B cell (primary cell): ENCODE results near the gene MAFG. TPM values are rescaled to one million over a fixed set of nuclear protein-coding genes. Genes with fewer than 3 reads are reported as not detected.

ENCODE experiments used
- ATAC-seq: fragments of 200-7000 bp; cut with Tn5 transposase; one replicate; pipeline ENCODE4 v1.10.0; 2021; ENCODE audit warnings: low read depth, mild to moderate bottlenecking, moderate number of reproducible peaks, moderate library complexity
- CTCF ChIA-PET: fragments of 350-600 bp; sonication (Branson Sonifier 250); formaldehyde crosslinking; loops from one replicate; lab custom pipeline; 2021; ENCODE audit warnings: antibody characterized with exemption, inconsistent platforms; lab: Charles Lee
- POLR2A ChIA-PET: fragments of 350-600 bp; sonication (Branson Sonifier 250); formaldehyde crosslinking; loops from one replicate; lab custom pipeline; 2021; ENCODE audit warnings: antibody characterized with exemption; lab: Charles Lee
- DNase-seq: peaks from one replicate; pipeline ENCODE4 v3.0.0; 2013
- H2AFZ ChIP-seq: 2 replicates; pipeline ENCODE4 v1.6.1; 2012; ENCODE audit warnings: mild to moderate bottlenecking, low read depth, low read length; ENCODE audit not compliant: insufficient read depth, poor library complexity, severe bottlenecking
- H3K27ac ChIP-seq, 2 donors: 1 replicate in 1 of 2; 2 replicates in 1 of 2; pipeline ENCODE4 v1.5.1; 2012 to 2013; ENCODE audit warnings: low read length in 2 of 2, mild to moderate bottlenecking in 2 of 2, moderate library complexity in 1 of 2
- H3K27me3 ChIP-seq, 4 experiments: fragments of 200-600 bp in 1 of 4; sonication (generic) in 1 of 4; replicated peaks in 1 of 4; 1 replicate in 2 of 4; 2 replicates in 2 of 4; pipeline versions ENCODE4 v1.6.1 to v1.7.0; 2013 to 2016; ENCODE audit warnings: low read length in 3 of 4, mild to moderate bottlenecking in 2 of 4, mixed read lengths in 1 of 4, moderate library complexity in 1 of 4; ENCODE audit not compliant: insufficient read depth in 4 of 4, control insufficient read depth in 3 of 4; ENCODE audit errors: control extremely low read depth in 1 of 4
- H3K36me3 ChIP-seq, 2 experiments: replicated peaks in 1 of 2; 1 replicate in 1 of 2; 2 replicates in 1 of 2; pipeline versions ENCODE4 v1.6.1 to v1.7.1; 2013; ENCODE audit warnings: low read length in 1 of 2; ENCODE audit not compliant: insufficient read depth in 2 of 2, control insufficient read depth in 1 of 2; ENCODE audit errors: control extremely low read depth in 1 of 2, extremely low read depth in 1 of 2
- H3K4me1 ChIP-seq, 2 donors: fragments of 200-600 bp in 1 of 2; sonication (generic) in 1 of 2; 1 replicate in 1 of 2; 2 replicates in 1 of 2; pipeline versions ENCODE4 v1.5.1 to v1.6.1; 2013 to 2017; ENCODE audit warnings: low read length in 2 of 2; ENCODE audit not compliant: control insufficient read depth in 2 of 2, insufficient read depth in 2 of 2
- H3K4me2 ChIP-seq: replicated peaks from 2 replicates; pipeline ENCODE3; 2012; ENCODE audit warnings: mild to moderate bottlenecking, low read depth, low read length; ENCODE audit not compliant: poor library complexity, severe bottlenecking
- H3K4me3 ChIP-seq, 5 experiments: fragments of 200-600 bp in 1 of 5; sonication (generic) in 1 of 5; 1 replicate in 3 of 5; 2 replicates in 2 of 5; pipeline versions ENCODE4 v1.5.1 to v1.7.0; 2011 to 2016; ENCODE audit warnings: low read length in 4 of 5, mild to moderate bottlenecking in 4 of 5, low read depth in 2 of 5, control low read depth in 1 of 5, moderate library complexity in 1 of 5; ENCODE audit not compliant: insufficient read depth in 1 of 5; ENCODE audit errors: control extremely low read depth in 1 of 5, extremely low read depth in 1 of 5
- H3K79me2 ChIP-seq: fragments of 200-600 bp; sonication (generic); one replicate; pipeline ENCODE4 v1.6.0; 2016; ENCODE audit warnings: low read length; ENCODE audit not compliant: control insufficient read depth, insufficient read depth
- H3K9ac ChIP-seq: fragments of 200-600 bp; sonication (generic); 2 replicates; pipeline ENCODE4 v1.6.1; 2017; ENCODE audit warnings: mild to moderate bottlenecking, low read length, moderate library complexity
- H3K9me3 ChIP-seq, 3 donors: one replicate each; pipeline versions ENCODE4 v1.6.1 to v1.7.1; 2013; ENCODE audit warnings: low read length in 2 of 3; ENCODE audit not compliant: control insufficient read depth in 2 of 3, insufficient read depth in 1 of 3; ENCODE audit errors: control extremely low read depth in 1 of 3
- H4K20me1 ChIP-seq: 2 replicates; pipeline ENCODE4 v1.6.0; 2012; ENCODE audit warnings: mild to moderate bottlenecking, low read length; ENCODE audit not compliant: insufficient read depth, control insufficient read depth, poor library complexity, severe bottlenecking
- H3K27ac Mint-ChIP-seq: one replicate; pipeline ENCODE4 v1.8.0; 2021; ENCODE audit warnings: mixed read lengths
- H3K27me3 Mint-ChIP-seq: one replicate; pipeline ENCODE4 v1.8.0; 2021; ENCODE audit warnings: mixed read lengths
- H3K4me1 Mint-ChIP-seq: one replicate; pipeline ENCODE4 v1.8.0; 2021; ENCODE audit warnings: mixed read lengths
- H3K4me3 Mint-ChIP-seq: one replicate; pipeline ENCODE4 v1.8.0; 2021; ENCODE audit warnings: mixed read lengths
- H3K9me3 Mint-ChIP-seq: one replicate; pipeline ENCODE4 v1.8.0; 2022; ENCODE audit warnings: mixed read lengths; ENCODE audit not compliant: insufficient read depth
- CTCF ChIP-seq: fragments of 200-600 bp; IDR thresholded peaks from one replicate; pipeline ENCODE4 v1.8.0; 2022; ENCODE audit warnings: antibody characterized with exemption, mild to moderate bottlenecking
- EZH2 ChIP-seq: IDR thresholded peaks from 2 replicates; pipeline ENCODE4 v1.6.1; 2012; ENCODE audit warnings: borderline replicate concordance, low read depth, mild to moderate bottlenecking, moderate library complexity, low read length; ENCODE audit not compliant: insufficient read depth, poor library complexity, severe bottlenecking
- WGBS: methylation state at CpG from one replicate; pipeline ENCODE4 v1.1.5; 2013; ENCODE audit warnings: missing lambda C conversion rate; ENCODE audit not compliant: insufficient coverage; 5-methylcytosine and 5-hydroxymethylcytosine counted together
- intact Hi-C: fragments of 100-400 bp; cut with micrococcal nuclease; formaldehyde crosslinking; loops from one replicate; pipeline ENCODE4 v1.10.0; 2022
- polyA plus RNA-seq: library from polyadenylated mRNA; depleted of rRNA; stranded (reverse); fragments of >200 nt; gene quantifications from 2 replicates; pipeline ENCODE4 v1.2.3, GENCODE V29; 2012
- total RNA-seq, 2 donors: library from RNA; stranded (reverse); fragments of 120-200 nt in 1 of 2; gene quantifications; 1 replicate in 1 of 2; 2 replicates in 1 of 2; pipeline versions ENCODE4 v1.2.3 to v1.2.4, GENCODE V29; 2013 to 2022

Gene MAFG
- total and polyA plus RNA-seq, 2 donors (not counting 1 experiment from before 2014, with no cell fraction given) = 11.4 to 27.9 TPM

GRCh38 chr17:81960130-81960958 is 32.8 kb upstream of the MAFG start:
- peaks cover 21% of the 10 kb centered on the region for H3K27me3 Mint-ChIP-seq
- no peak overlapping the region for H3K4me3 Mint-ChIP-seq
- WGBS = 6% methylated on average over 98 of the region's 98 CpGs
- ATAC-seq = no peak
- H3K4me1 Mint-ChIP-seq = peaks cover 1% of the 10 kb centered on the region
- Histone ChIP-seq H4K20me1 (no peaks in the 10 kb centered on the region), H3K4me3 (peak overlapping the region in 4 of 5 experiments; percentile 17 to 55 (median 46)), H2AFZ (peak overlapping the region; percentile 79), H3K9me3 (peaks cover 0 to 10% (median 0%) of the 10 kb centered on the region in 3 donors), H3K36me3 (no peaks in the 10 kb centered on the region), H3K79me2 (no peaks in the 10 kb centered on the region), H3K27ac (no peak overlapping the region), H3K9ac (peak overlapping the region; percentile 55), H3K4me1 (peaks cover 15 to 16% of the 10 kb centered on the region in 2 donors), H3K27me3 (peaks cover 0 to 53% (median 28%) of the 10 kb centered on the region in 4 experiments), H3K4me2 (peak overlapping the region; percentile 94)
- TF ChIP-seq CTCF (no peak), EZH2 (peak; percentile 89)
- ChIA-PET CTCF (interaction anchor here (1.0 to 3.0 kb wide), 25 partner anchors 8 to 231 kb away, joined by 3 to 91 read pairs (median 6); partner anchors contain the start of genes ALYREF, ANAPC11, CENPX and DCXR), POLR2A (no interaction called here)
- H3K27ac Mint-ChIP-seq = no peak overlapping the region
- H3K9me3 Mint-ChIP-seq = no peaks in the 10 kb centered on the region
- intact Hi-C loops = no loop called here
- DNase-seq = peak; percentile 59
